Right lobe of liver (tissue), 6 donors: Measurements from ENCODE around the gene ERBB4. TPM values are rescaled to one million over a fixed set of nuclear protein-coding genes. Genes with fewer than 3 reads are reported as not detected.

Source experiments
- ATAC-seq, 4 donors: fragments of 200-7000 bp; cut with Tn5 transposase; one replicate each; pipeline ENCODE4 v1.9.1; 2020; ENCODE audit warnings: mild to moderate bottlenecking in 4 of 4, moderate library complexity in 4 of 4
- DNase-seq, 3 donors: peaks; one replicate each; pipeline ENCODE4 v3.0.0-alpha.2; 2020
- H3K27ac ChIP-seq, 3 donors: fragments of 200-600 bp; one replicate each; pipeline ENCODE4 v1.8.0; 2022
- H3K27me3 ChIP-seq, 2 donors: fragments of 200-600 bp; one replicate each; pipeline ENCODE4 v1.8.0; 2022
- H3K36me3 ChIP-seq, 4 donors: fragments of 200-600 bp; sonication (generic) in 1 of 4; one replicate each; pipeline versions ENCODE4 v1.5.1 to v1.8.0; 2017 to 2022; ENCODE audit warnings: control low read depth in 1 of 4
- H3K4me1 ChIP-seq, 4 donors: fragments of 200-600 bp; sonication (generic) in 1 of 4; one replicate each; pipeline versions ENCODE4 v1.5.1 to v1.8.0; 2017 to 2022; ENCODE audit warnings: control low read depth in 1 of 4
- H3K4me3 ChIP-seq, 3 donors: fragments of 200-600 bp; one replicate each; pipeline ENCODE4 v1.8.0; 2022
- H3K9me3 ChIP-seq, 4 donors: fragments of 200-600 bp; sonication (generic) in 1 of 4; one replicate each; pipeline versions ENCODE4 v1.5.1 to v1.8.0; 2017 to 2022; ENCODE audit warnings: control low read depth in 1 of 4
- CTCF ChIP-seq, 4 donors: fragments of 200-600 bp in 3 of 4; fragments of 450-650 bp in 1 of 4; IDR thresholded peaks; one replicate each; pipeline versions ENCODE4 v1.5.1 to v1.8.0; 2016 to 2022; ENCODE audit warnings: antibody characterized with exemption in 4 of 4, mild to moderate bottlenecking in 2 of 4
- POLR2A ChIP-seq: fragments of 450-650 bp; IDR thresholded peaks from one replicate; pipeline ENCODE4 v1.6.1; 2017; ENCODE audit warnings: antibody characterized with exemption, mild to moderate bottlenecking
- WGBS: methylation state at CpG from one replicate; pipeline ENCODE4 v1.1.6; 2018; ENCODE audit warnings: low coverage, low lambda C conversion rate; ENCODE audit not compliant: insufficient coverage; ENCODE audit errors: missing lambda C conversion rate; 5-methylcytosine and 5-hydroxymethylcytosine counted together
- intact Hi-C, 2 donors: fragments of 100-400 bp; cut with DNase I; formaldehyde crosslinking; loops; one replicate each; pipeline versions ENCODE4 v1.11.2 to v1.14.1; 2022
- total RNA-seq, 6 experiments: library from RNA; depleted of rRNA in 2 of 6; stranded (reverse); fragments of >200 nt in 2 of 6; fragmentation: NEBNext Ultra II Directional in 3 of 6; extraction: Animal tissue kit (Norgen Biotek cat#: 25700) in 3 of 6; gene quantifications; one replicate each; pipeline versions ENCODE4 v1.1.0 to v1.2.4, GENCODE V29; 2016 to 2023
- donor health status: DM: no; HTN: yes; CAD: no.
- donor health status: DM: no; HTN: no; CAD: no.
- donor health status: DM: no; HTN: no; CAD: no.
- donor health status: DM: no; HTN: yes; CAD: no.
- donor health status: DM: no; HTN: yes; CAD: no.

The ERBB4 gene
- total RNA-seq, 6 experiments from 2014 or later = 0.02 to 0.59 (median 0.08) TPM; not detected in 2

DNA sequence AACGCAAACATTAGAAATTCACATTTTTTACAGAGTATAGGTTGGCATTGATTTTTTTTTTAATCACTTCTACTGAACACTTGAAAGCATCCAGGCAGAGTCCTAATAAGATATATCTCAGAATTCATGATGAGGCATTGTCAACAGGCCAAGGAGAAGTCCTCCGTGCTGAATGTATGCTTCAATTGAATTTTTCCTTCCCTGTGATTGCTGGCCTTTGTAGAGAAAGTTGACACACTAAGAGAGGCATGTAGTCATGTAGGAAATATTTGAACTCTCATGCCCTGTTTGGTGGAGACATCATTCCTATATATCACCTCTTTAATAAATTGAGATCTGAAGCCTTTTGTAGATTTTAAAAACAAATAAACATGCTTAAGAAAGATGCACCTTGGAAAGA is 1137.3 kb downstream of the ERBB4 start:
- ATAC-seq (no peak), DNase-seq (no peak)
- no peaks in the 10 kb centered on the region for H3K36me3 ChIP-seq
- H3K27ac ChIP-seq = no peak overlapping the region
- 70% methylated on average over 2 of the region's 2 CpGs for WGBS
- no peaks in the 10 kb centered on the region for H3K27me3 ChIP-seq
- H3K4me3 ChIP-seq = no peak overlapping the region
- intact Hi-C loops = no loop called here
- no peaks in the 10 kb centered on the region for H3K4me1 ChIP-seq
- no peak for TF ChIP-seq POLR2A
- no peak for TF ChIP-seq CTCF (IDR thresholded peaks at IDR 0.05)
- no peaks in the 10 kb centered on the region for H3K9me3 ChIP-seq

GRCh38 chr2:211397764-211398163 is 1140.8 kb downstream of the ERBB4 start:
- no peak overlapping the region for H3K27ac ChIP-seq
- no peaks in the 10 kb centered on the region for H3K9me3 ChIP-seq
- H3K4me1 ChIP-seq = no peaks in the 10 kb centered on the region
- intact Hi-C loops = no loop called here
- H3K36me3 ChIP-seq = no peaks in the 10 kb centered on the region
- 50% methylated on average over 2 of the region's 2 CpGs for WGBS
- DNase-seq (no peak), ATAC-seq (no peak)
- no peak for TF ChIP-seq CTCF (IDR thresholded peaks at IDR 0.05)
- no peak for TF ChIP-seq POLR2A
- no peaks in the 10 kb centered on the region for H3K27me3 ChIP-seq
- no peak overlapping the region for H3K4me3 ChIP-seq

DNA sequence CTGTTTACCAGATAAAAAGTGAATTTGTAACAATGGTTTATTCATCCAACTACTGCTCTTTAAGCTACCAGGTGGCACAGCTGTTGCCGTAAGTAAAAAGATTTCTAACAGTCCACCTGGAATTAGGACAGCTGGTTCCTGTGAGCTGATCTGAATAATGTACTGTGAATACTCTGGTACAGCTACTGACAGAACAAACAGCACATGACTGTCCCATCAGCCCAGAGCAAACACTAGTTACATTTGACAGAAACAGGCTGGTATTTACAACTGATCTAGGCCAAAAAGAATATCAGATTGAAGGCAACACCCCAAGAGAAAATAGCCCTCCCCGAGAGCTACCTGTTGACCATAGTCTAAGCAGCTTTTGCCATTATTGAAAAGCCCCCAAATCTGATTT is 1141.8 kb downstream of the ERBB4 start:
- H3K27me3 ChIP-seq = no peaks in the 10 kb centered on the region
- no peak for DNase-seq
- ATAC-seq = peak in 3 of 4 donors; percentile 53 to 90 (median 70)
- H3K36me3 ChIP-seq = no peaks in the 10 kb centered on the region
- no peaks in the 10 kb centered on the region for H3K9me3 ChIP-seq
- H3K4me3 ChIP-seq = no peak overlapping the region
- 47% methylated on average over 2 of the region's 2 CpGs for WGBS
- TF ChIP-seq CTCF (IDR thresholded peaks at IDR 0.05) = no peak
- no peak for TF ChIP-seq POLR2A
- no peaks in the 10 kb centered on the region for H3K4me1 ChIP-seq
- intact Hi-C loops = no loop called here
- H3K27ac ChIP-seq = no peak overlapping the region

- Histone ChIP-seq H3K9me3 (no peaks in the 10 kb centered on the region), H3K4me1 (no peaks in the 10 kb centered on the region), H3K27ac (no peak overlapping the region), H3K27me3 (no peaks in the 10 kb centered on the region), H3K4me3 (no peak overlapping the region), H3K36me3 (no peaks in the 10 kb centered on the region)
- WGBS = 42% methylated on average over 3 of the region's 3 CpGs
- DNase-seq (no peak), ATAC-seq (no peak)
- TF ChIP-seq CTCF (IDR thresholded peaks at IDR 0.05) (no peak), POLR2A (no peak)
- intact Hi-C loops = no loop called here
Measured at GRCh38 chr2:211391189-211391567, 1147.4 kb downstream of the ERBB4 start.
